Ascending aorta (tissue), 2 donors: ENCODE data around the gene ATXN1. TPM values are rescaled to one million over a fixed set of nuclear protein-coding genes. Genes with fewer than 3 reads are reported as not detected.

Experiments used
- DNase-seq, 2 donors: peaks; one replicate each; pipeline ENCODE4 v3.0.0-alpha.2; 2019; ENCODE audit warnings: low spot score in 2 of 2
- H3K27ac ChIP-seq, 2 donors: fragments of 200-600 bp; sonication (generic); one replicate each; pipeline ENCODE4 v1.5.1; 2016 to 2017; ENCODE audit warnings: mild to moderate bottlenecking in 1 of 2
- H3K27me3 ChIP-seq: fragments of 200-600 bp; sonication (generic); one replicate; pipeline ENCODE4 v1.5.1; 2017
- H3K36me3 ChIP-seq, 2 donors: fragments of 200-600 bp; sonication (generic); one replicate each; pipeline ENCODE4 v1.5.1; 2016
- H3K4me1 ChIP-seq, 2 donors: fragments of 200-600 bp; sonication (generic); one replicate each; pipeline ENCODE4 v1.5.1; 2016 to 2017; ENCODE audit warnings: mild to moderate bottlenecking in 1 of 2
- H3K4me3 ChIP-seq, 2 donors: fragments of 200-600 bp; sonication (generic); one replicate each; pipeline ENCODE4 v1.5.1; 2016 to 2017; ENCODE audit warnings: mild to moderate bottlenecking in 1 of 2
- H3K9me3 ChIP-seq, 2 donors: fragments of 200-600 bp; sonication (generic); one replicate each; pipeline ENCODE4 v1.5.1; 2016
- intact Hi-C: fragments of 100-400 bp; cut with DNase I; formaldehyde crosslinking; loops from one replicate; pipeline ENCODE4 v1.15.1; 2023
- total RNA-seq: library from RNA; depleted of rRNA; stranded (reverse); fragments of >200 nt; gene quantifications from one replicate; pipeline ENCODE4 v1.1.0, GENCODE V29; 2016
- TF ChIP-seq, protein P1 (sequence below), 3 experiments: fragments of 200-600 bp in 2 of 3; fragments of 450-650 bp in 1 of 3; sonication (generic) in 2 of 3; IDR thresholded peaks; one replicate each; pipeline ENCODE4 v1.5.1; 2016 to 2019; ENCODE audit warnings: antibody characterized with exemption in 3 of 3, mild to moderate bottlenecking in 1 of 3, moderate library complexity in 1 of 3

ATXN1 gene
- total RNA-seq, 1 donor from 2014 or later, result 68.3 TPM

DNA sequence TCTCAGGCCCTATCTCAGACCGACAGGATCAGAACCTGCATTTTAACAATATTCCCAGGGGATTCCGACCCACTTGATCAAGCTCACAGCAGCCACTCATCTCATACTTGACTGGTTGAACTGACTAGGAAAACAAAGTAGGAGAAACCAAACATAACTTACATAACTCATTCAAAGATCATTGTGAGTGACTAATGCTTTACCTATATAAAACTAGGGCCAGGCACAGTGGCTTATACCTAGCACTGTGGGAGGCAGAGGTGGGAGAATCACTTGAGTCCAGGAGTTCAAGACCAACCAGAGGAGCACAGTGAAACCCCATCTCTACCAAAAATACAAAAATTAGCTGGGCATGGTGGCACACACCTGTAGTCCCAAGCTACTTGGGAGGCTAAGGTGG is 251.0 kb downstream of the ATXN1 start:
- H3K4me3 ChIP-seq, result no peak overlapping the region
- no peaks in the 10 kb centered on the region for H3K9me3 ChIP-seq
- H3K27ac ChIP-seq, result no peak overlapping the region
- H3K4me1 ChIP-seq, result peaks cover 3 to 30% of the 10 kb centered on the region in 2 donors
- no peaks in the 10 kb centered on the region for H3K27me3 ChIP-seq
- no peaks in the 10 kb centered on the region for H3K36me3 ChIP-seq
- TF ChIP-seq, protein P1, sequence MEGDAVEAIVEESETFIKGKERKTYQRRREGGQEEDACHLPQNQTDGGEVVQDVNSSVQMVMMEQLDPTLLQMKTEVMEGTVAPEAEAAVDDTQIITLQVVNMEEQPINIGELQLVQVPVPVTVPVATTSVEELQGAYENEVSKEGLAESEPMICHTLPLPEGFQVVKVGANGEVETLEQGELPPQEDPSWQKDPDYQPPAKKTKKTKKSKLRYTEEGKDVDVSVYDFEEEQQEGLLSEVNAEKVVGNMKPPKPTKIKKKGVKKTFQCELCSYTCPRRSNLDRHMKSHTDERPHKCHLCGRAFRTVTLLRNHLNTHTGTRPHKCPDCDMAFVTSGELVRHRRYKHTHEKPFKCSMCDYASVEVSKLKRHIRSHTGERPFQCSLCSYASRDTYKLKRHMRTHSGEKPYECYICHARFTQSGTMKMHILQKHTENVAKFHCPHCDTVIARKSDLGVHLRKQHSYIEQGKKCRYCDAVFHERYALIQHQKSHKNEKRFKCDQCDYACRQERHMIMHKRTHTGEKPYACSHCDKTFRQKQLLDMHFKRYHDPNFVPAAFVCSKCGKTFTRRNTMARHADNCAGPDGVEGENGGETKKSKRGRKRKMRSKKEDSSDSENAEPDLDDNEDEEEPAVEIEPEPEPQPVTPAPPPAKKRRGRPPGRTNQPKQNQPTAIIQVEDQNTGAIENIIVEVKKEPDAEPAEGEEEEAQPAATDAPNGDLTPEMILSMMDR (IDR thresholded peaks at IDR 0.05), result no peak
- no peak for DNase-seq
- intact Hi-C loops, result loop anchor here (5.0 to 10.0 kb wide), 3 partner anchors 178 to 575 kb away; partner anchors contain the start of gene ATXN1

DNA sequence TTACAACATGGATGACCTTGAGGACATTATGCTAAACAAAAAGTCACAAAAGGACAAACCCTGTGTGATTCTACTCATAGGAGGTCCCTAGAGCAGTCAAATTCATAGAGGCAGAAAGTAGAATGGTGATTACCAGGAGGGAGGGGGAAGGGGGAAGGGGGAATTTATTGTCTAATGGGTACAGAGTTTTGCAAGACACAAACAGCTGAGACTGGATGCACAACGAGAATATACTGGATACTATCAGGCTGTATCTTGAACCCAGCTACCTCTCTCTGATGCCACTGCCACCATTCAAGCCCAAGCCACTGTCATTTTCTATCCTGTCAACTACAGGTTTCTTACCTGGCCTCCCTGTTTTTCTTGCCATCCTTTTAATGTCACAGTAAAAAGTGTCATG is 252.3 kb downstream of the ATXN1 start:
- intact Hi-C loops, result no loop called here
- Histone ChIP-seq H3K27me3 (no peaks in the 10 kb centered on the region), H3K27ac (no peak overlapping the region), H3K4me1 (peaks cover 3 to 38% of the 10 kb centered on the region in 2 donors), H3K36me3 (no peaks in the 10 kb centered on the region), H3K4me3 (no peak overlapping the region), H3K9me3 (no peaks in the 10 kb centered on the region)
- TF ChIP-seq, protein P1 (IDR thresholded peaks at IDR 0.05), result no peak
- no peak for DNase-seq

DNA sequence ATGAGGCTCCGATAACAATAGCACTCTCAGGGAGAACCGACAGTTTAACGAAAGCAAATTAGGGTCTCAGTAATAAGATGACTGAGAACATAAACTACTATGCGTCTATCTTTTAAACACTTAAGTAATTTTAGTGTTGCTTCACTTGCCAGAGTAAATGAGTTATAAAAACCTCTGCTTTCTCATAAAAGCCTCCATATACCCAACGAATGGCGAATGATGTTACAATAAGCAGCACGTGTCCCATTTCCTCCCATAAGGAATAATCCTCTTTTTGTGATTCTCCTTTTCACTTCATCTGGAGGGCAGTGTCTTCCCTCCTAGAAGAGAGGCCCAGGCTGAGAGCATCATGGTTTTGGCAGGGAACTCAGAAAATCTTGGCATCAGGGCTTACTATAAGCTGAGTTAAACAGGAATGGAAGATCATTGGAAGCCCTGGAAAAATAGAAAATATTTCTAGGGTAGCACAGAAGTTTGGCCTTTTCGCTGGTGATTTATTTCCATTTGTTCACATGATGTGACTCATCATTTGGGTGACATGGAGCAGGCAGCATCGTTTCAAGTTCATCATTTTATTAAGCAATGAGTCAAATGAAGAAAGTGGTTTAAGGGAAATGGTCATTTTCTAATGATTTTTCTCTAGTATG is 255.4 kb downstream of the ATXN1 start:
- peak overlapping the region; percentile 44 to 45 for H3K27ac ChIP-seq
- DNase-seq, result no peak
- H3K27me3 ChIP-seq, result no peaks in the 10 kb centered on the region
- peaks cover 0 to 21% of the 10 kb centered on the region in 2 donors for H3K4me1 ChIP-seq
- TF ChIP-seq, protein P1 (IDR thresholded peaks at IDR 0.05), result no peak
- H3K9me3 ChIP-seq, result no peaks in the 10 kb centered on the region
- intact Hi-C loops, result no loop called here
- no peaks in the 10 kb centered on the region for H3K36me3 ChIP-seq
- no peak overlapping the region for H3K4me3 ChIP-seq

DNA sequence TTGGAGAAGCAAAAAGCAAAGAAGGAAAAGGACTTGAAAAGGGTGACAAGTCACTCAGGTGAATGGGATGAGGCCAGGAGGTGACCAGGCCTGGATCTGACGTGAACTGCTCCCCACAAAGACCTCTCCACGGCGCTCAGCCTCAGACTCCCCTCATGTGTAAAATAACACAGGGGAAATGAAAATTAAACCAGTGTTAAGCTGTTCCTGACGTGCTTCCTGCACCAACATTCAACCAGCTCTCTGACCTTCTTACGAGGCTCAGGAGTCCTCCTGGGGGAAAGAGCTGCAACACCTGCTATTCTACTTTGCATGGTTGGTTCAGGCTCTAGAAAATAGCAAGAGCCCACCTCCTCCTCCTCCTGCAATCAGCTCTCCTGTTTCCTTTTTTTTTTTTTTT is 256.7 kb downstream of the ATXN1 start:
- Histone ChIP-seq H3K4me1 (peaks cover 0 to 21% of the 10 kb centered on the region in 2 donors), H3K27me3 (no peaks in the 10 kb centered on the region), H3K27ac (peak overlapping the region in 1 of 2 donors; percentile 44), H3K4me3 (no peak overlapping the region), H3K36me3 (no peaks in the 10 kb centered on the region), H3K9me3 (no peaks in the 10 kb centered on the region)
- DNase-seq, result no peak
- TF ChIP-seq, protein P1 (IDR thresholded peaks at IDR 0.05), result no peak
- intact Hi-C loops, result no loop called here

DNA sequence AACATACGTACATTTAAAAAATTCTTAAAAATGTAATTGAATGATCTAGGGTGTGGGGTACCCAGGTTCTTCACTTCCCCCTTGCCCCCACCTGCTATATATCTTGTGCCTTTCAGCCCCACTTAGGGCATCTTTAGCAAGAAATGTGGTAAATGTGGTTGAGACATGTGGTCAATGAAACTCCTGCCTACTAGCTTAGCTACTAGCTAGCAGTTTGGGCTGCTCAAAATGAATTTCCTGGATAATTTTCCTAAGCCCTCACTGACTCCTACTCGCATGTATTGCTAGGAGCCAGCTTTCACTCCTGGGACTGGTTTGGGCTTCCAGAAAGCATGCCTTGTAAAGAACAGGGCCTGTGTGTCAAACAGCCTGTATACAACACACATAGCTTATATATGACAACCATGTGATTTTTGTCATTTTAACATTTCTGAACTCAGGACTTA is 257.3 kb downstream of the ATXN1 start:
- intact Hi-C loops, result no loop called here
- Histone ChIP-seq H3K9me3 (no peaks in the 10 kb centered on the region), H3K27ac (no peak overlapping the region), H3K4me3 (no peak overlapping the region), H3K4me1 (peaks cover 0 to 21% of the 10 kb centered on the region in 2 donors), H3K27me3 (no peaks in the 10 kb centered on the region), H3K36me3 (no peaks in the 10 kb centered on the region)
- TF ChIP-seq, protein P1 (IDR thresholded peaks at IDR 0.05), result no peak
- no peak for DNase-seq
